Measurements from ENCODE around the gene ZBTB7A.
A peak's percentile ranks its signal among the peaks of the same experiment; 100 is the strongest.

ZBTB7A gene

GRCh38 chr19:4043401-4043800, 23.3 kb downstream of the ZBTB7A start:
- Histone ChIP-seq H3K9ac (ENCODE audit: low read depth, low read length) (no peak overlapping the region), H2AFZ (ENCODE audit: low read depth, low read length) (no peak overlapping the region), H3K27me3 (ENCODE audit: insufficient read depth, low read length, poor library complexity) (no peaks in the 10 kb centered on the region), H3K4me3 (ENCODE audit: low read depth in 1 of 2, low read length in 2 of 2) (no peak overlapping the region), H3K79me2 (ENCODE audit: insufficient read depth, low read length) (peaks cover 43% of the 10 kb centered on the region), H3K27ac (ENCODE audit: low read length) (no peak overlapping the region), H3K4me2 (ENCODE audit: insufficient read depth, low read length) (no peak overlapping the region), H3K9me3 (ENCODE audit: insufficient read depth, low read length, severe bottlenecking) (no peaks in the 10 kb centered on the region), H3K4me1 (ENCODE audit: insufficient read depth, low read length) (no peaks in the 10 kb centered on the region), H3K36me3 (ENCODE audit: insufficient read depth, low read length) (peaks cover 50% of the 10 kb centered on the region), H4K20me1 (ENCODE audit: insufficient read depth, low read length) (peaks cover 39% of the 10 kb centered on the region)
- ATAC-seq (ENCODE audit: insufficient read depth, low read depth) (no peak), DNase-seq (no peak)
- TF ChIP-seq EZH2 (IDR thresholded peaks at IDR 0.05; ENCODE audit: borderline replicate concordance, low read depth, low read length, severe bottlenecking), result no peak
- no peak for TF ChIP-seq CTCF (IDR thresholded peaks at IDR 0.05; ENCODE audit: borderline replicate concordance, extremely low read depth, low read length, poor library complexity, severe bottlenecking)

- Histone ChIP-seq H3K9ac (ENCODE audit: low read depth, low read length) (no peak overlapping the region), H3K79me2 (ENCODE audit: insufficient read depth, low read length) (peaks cover 37% of the 10 kb centered on the region), H3K4me3 (ENCODE audit: low read depth in 1 of 2, low read length in 2 of 2) (no peak overlapping the region), H4K20me1 (ENCODE audit: insufficient read depth, low read length) (peaks cover 33% of the 10 kb centered on the region), H3K27me3 (ENCODE audit: insufficient read depth, low read length, poor library complexity) (no peaks in the 10 kb centered on the region), H3K9me3 (ENCODE audit: insufficient read depth, low read length, severe bottlenecking) (no peaks in the 10 kb centered on the region), H3K4me1 (ENCODE audit: insufficient read depth, low read length) (no peaks in the 10 kb centered on the region), H2AFZ (ENCODE audit: low read depth, low read length) (no peak overlapping the region), H3K27ac (ENCODE audit: low read length) (no peak overlapping the region), H3K4me2 (ENCODE audit: insufficient read depth, low read length) (no peak overlapping the region), H3K36me3 (ENCODE audit: insufficient read depth, low read length) (peaks cover 45% of the 10 kb centered on the region)
- DNase-seq (no peak), ATAC-seq (ENCODE audit: insufficient read depth, low read depth) (0 out of 3 replicates have a peak, but pooled peaks have one; percentile 15)
- TF ChIP-seq CTCF (IDR thresholded peaks at IDR 0.05; ENCODE audit: borderline replicate concordance, extremely low read depth, low read length, poor library complexity, severe bottlenecking) (no peak), EZH2 (IDR thresholded peaks at IDR 0.05; ENCODE audit: borderline replicate concordance, low read depth, low read length, severe bottlenecking) (no peak)
These were observed 24.0 kb downstream of the ZBTB7A start for GRCh38 chr19:4042731-4043082.

GRCh38 chr19:4042064-4042730, 24.5 kb downstream of the ZBTB7A start:
- Histone ChIP-seq H3K79me2 (ENCODE audit: insufficient read depth, low read length) (peaks cover 33% of the 10 kb centered on the region), H3K4me3 (ENCODE audit: low read depth in 1 of 2, low read length in 2 of 2) (no peak overlapping the region), H3K4me2 (ENCODE audit: insufficient read depth, low read length) (no peak overlapping the region), H2AFZ (ENCODE audit: low read depth, low read length) (no peak overlapping the region), H3K4me1 (ENCODE audit: insufficient read depth, low read length) (no peaks in the 10 kb centered on the region), H4K20me1 (ENCODE audit: insufficient read depth, low read length) (peaks cover 33% of the 10 kb centered on the region), H3K36me3 (ENCODE audit: insufficient read depth, low read length) (peaks cover 50% of the 10 kb centered on the region), H3K9me3 (ENCODE audit: insufficient read depth, low read length, severe bottlenecking) (no peaks in the 10 kb centered on the region), H3K9ac (ENCODE audit: low read depth, low read length) (no peak overlapping the region), H3K27ac (ENCODE audit: low read length) (no peak overlapping the region), H3K27me3 (ENCODE audit: insufficient read depth, low read length, poor library complexity) (no peaks in the 10 kb centered on the region)
- peak; percentile 16; the same call in 1 of the 3 replicates for ATAC-seq (ENCODE audit: insufficient read depth, low read depth)
- no peak for DNase-seq
- TF ChIP-seq CTCF (IDR thresholded peaks at IDR 0.05; ENCODE audit: borderline replicate concordance, extremely low read depth, low read length, poor library complexity, severe bottlenecking) (no peak), EZH2 (IDR thresholded peaks at IDR 0.05; ENCODE audit: borderline replicate concordance, low read depth, low read length, severe bottlenecking) (no peak)

All from DND-41 (cell line).